H7 (cell line): Measurements from ENCODE around the gene PIK3CA. TPM values are rescaled to one million over a fixed set of nuclear protein-coding genes. Genes with fewer than 3 reads are reported as not detected.

Source experiments
- DNase-seq: peaks from one replicate; pipeline ENCODE4 v3.0.0; 2012
- H3K27me3 ChIP-seq: 2 replicates; pipeline ENCODE4 v1.6.0; 2011; ENCODE audit warnings: mild to moderate bottlenecking, low read length; ENCODE audit not compliant: control insufficient read depth, insufficient read depth
- H3K36me3 ChIP-seq: replicated peaks from 2 replicates; pipeline ENCODE4 v1.5.1; 2011; ENCODE audit warnings: low read length; ENCODE audit not compliant: control insufficient read depth, insufficient read depth
- H3K4me3 ChIP-seq: 2 replicates; pipeline ENCODE4 v1.5.1; 2011; ENCODE audit warnings: low read depth, mild to moderate bottlenecking, control low read depth, low read length, moderate library complexity; ENCODE audit not compliant: insufficient read depth
- total RNA-seq: library from RNA; depleted of rRNA; stranded (reverse); fragments of >200 nt; shearing (Covaris generic); gene quantifications from 2 replicates; pipeline ENCODE4 v1.2.3, GENCODE V29; 2014

The PIK3CA gene
- total RNA-seq, 1 experiment from 2014 or later, result 10.7 TPM

DNA sequence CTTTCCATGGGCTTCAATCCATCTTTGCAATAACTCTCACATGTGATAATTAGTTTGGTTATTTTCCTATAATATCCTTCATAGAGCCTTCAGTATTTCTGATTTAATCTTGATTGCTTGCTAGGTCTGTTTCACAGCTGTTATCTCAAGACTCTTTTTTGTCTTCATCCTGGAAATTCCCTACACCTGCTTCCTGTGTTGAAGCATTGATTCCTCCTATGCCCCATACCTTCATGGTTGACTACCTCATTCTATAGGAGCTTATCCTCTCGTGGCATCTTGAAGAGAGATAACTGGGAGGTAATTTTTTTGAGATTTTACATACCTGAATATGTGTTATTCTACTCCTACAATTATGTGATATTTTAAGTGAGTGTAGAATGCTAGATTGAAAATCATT, 26.7 kb downstream of the PIK3CA start:
- Histone ChIP-seq H3K27me3 (no peaks in the 10 kb centered on the region), H3K4me3 (no peak overlapping the region), H3K36me3 (no peaks in the 10 kb centered on the region)
- no peak for DNase-seq

DNA sequence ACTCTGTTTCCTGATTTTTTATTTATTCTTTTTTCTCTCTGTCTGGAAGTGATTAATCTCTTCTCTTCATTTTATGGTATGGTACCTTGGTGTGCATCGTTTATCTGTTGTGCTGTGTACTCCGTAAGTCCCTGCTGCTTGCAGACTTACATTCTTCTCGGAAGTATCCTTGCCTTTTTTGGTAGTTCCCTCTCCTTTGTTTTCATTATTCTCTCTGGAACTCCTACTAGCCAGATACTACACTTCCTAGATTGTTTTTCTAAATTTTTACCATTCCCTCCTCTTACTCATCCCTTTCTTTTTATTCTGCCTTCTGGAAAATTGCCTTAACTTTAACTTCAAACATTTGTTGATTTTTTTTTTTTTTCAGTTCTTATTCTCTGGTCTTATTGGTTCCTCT, 27.2 kb downstream of the PIK3CA start:
- no peaks in the 10 kb centered on the region for H3K27me3 ChIP-seq
- no peak for DNase-seq
- no peak overlapping the region for H3K4me3 ChIP-seq
- no peaks in the 10 kb centered on the region for H3K36me3 ChIP-seq

DNA sequence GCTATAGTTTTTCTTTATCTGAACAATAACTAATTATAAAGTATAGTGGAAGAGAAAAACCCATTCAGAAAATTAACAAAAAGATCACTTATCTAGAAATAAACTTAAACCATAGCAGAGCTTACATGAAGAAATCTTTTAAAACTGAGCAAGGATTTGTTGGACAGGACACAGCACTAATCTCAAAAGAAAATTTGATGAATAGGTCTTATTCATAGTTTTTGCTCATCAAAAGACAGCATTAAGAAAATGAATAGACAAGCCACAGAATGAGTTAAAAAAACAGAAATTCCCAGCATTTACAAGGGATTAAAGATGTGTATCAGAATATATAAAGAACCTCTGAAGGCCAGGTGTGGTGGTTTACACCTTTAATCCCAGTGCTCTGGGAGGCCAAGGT, 29.5 kb downstream of the PIK3CA start:
- no peak for DNase-seq
- Histone ChIP-seq H3K27me3 (no peaks in the 10 kb centered on the region), H3K36me3 (no peaks in the 10 kb centered on the region), H3K4me3 (no peak overlapping the region)

- Histone ChIP-seq H3K4me3 (no peak overlapping the region), H3K36me3 (no peaks in the 10 kb centered on the region), H3K27me3 (no peaks in the 10 kb centered on the region)
- DNase-seq, result no peak
These were observed 31.1 kb downstream of the PIK3CA start for GRCh38 chr3:179179256-179179655.

DNA sequence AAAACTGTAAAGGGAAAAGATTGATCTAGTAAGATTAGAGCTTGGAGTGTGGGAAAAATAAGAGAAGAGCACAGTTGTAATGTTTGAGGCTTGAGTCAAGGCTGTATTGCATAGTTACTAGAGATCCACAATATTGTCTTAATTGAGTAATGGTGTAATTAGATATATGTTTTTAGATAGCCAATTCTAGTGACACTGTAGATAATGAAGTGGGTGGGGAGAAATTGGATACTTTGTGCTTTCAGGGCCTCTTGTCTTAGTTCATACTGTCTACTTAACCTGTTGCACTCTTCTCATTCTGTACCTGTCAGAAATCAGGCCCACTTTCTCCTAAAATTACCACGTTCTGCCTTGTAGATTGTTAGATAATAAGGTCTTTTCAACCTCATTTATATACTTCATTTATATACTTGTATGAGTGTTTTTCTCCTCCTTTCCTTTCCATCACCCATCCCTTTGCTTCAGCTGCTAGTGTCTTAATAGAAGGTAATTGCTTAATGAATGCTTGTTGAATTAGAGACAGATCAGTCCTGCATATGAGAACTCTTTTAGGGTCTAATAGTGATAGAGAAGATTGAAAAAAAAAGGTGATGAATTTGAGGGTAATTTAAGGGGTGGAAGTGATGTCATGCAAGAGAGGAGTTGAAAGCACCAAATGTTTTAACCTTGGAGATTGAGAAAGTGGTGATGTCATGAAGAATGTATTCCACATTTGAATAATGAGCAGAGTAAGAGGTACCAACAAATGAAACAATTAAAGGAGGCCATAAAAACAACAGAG, 32.0 kb downstream of the PIK3CA start:
- H3K4me3 ChIP-seq, result no peak overlapping the region
- H3K36me3 ChIP-seq, result no peaks in the 10 kb centered on the region
- no peak for DNase-seq
- H3K27me3 ChIP-seq, result no peaks in the 10 kb centered on the region

DNA sequence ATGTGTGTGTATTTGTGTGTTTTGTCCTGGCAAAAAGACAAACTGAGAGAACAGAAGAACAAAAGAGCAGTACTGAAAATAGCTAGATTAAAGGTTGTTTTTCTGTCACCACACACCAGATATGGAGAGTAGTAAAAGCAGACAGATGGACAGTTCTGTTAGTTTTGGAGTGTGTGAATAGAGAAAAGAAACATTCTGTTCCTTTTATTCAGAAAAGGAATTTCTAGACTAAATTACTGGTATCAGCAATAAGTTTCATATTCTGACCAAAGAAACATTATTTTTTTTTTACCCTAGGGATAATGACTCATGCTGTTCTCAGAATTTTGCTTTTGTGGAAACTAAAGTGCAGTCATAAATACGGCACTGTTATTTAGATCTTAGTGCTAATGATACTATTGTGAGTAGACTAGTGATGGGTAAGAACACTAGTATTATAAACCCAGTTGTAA, 32.9 kb downstream of the PIK3CA start:
- no peak for DNase-seq
- H3K27me3 ChIP-seq, result no peaks in the 10 kb centered on the region
- H3K4me3 ChIP-seq, result no peak overlapping the region
- H3K36me3 ChIP-seq, result no peaks in the 10 kb centered on the region

DNA sequence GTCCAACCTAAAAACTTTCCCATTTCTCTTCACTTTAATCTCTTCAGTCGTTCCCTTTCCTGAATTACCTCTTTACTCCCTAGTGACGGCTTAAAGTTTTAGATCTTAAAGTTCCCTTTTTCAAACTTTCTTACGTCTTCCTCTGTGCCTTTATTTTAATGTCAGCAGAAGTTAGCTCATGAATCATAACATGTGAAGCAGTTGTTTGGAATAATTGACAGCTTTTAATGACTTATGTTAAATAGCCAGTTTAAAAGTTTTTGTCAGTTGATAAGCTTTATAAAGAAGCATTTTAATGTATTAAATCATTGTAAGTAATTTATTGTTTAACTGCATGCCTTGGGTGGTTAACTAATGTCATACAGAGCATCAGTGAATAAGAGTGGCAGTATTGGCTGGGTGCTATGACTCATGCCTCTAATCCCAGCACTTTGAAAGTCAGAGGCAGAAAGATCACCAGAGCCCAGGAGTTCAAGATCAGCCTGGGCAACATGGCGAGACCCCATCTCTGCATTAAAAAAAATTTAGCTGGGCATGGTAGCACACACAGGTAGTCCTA, 33.9 kb downstream of the PIK3CA start:
- DNase-seq, result no peak
- Histone ChIP-seq H3K36me3 (no peaks in the 10 kb centered on the region), H3K27me3 (no peaks in the 10 kb centered on the region), H3K4me3 (no peak overlapping the region)

DNA sequence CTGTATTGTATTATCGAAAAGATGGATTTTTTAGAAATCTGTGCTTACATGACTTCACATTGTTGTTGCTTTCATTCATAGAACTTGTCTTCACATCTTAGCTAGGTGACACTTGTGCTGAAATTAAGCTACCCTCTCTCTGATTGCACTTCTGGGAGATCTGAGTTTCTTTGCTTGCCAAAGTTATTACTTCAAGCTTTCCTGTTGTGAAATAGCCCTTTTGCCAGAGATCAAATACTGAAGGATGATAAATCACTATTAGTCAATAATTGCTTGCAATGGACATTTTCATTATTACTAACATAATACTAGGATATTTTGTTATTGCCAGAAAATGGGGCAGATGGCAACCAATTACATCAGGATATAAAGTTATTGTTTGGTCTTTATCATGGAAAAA, 34.7 kb downstream of the PIK3CA start:
- Histone ChIP-seq H3K4me3 (no peak overlapping the region), H3K27me3 (no peaks in the 10 kb centered on the region), H3K36me3 (no peaks in the 10 kb centered on the region)
- no peak for DNase-seq

- H3K36me3 ChIP-seq, result no peaks in the 10 kb centered on the region
- no peaks in the 10 kb centered on the region for H3K27me3 ChIP-seq
- DNase-seq, result no peak
- no peak overlapping the region for H3K4me3 ChIP-seq
These were observed 36.7 kb downstream of the PIK3CA start for GRCh38 chr3:179184826-179185225.

GRCh38 chr3:179186426-179186825, 38.3 kb downstream of the PIK3CA start:
- Histone ChIP-seq H3K36me3 (no peaks in the 10 kb centered on the region), H3K27me3 (no peaks in the 10 kb centered on the region), H3K4me3 (no peak overlapping the region)
- DNase-seq, result no peak

GRCh38 chr3:179189759-179190158, 41.6 kb downstream of the PIK3CA start:
- no peaks in the 10 kb centered on the region for H3K27me3 ChIP-seq
- no peak for DNase-seq
- H3K4me3 ChIP-seq, result no peak overlapping the region
- no peaks in the 10 kb centered on the region for H3K36me3 ChIP-seq

- no peaks in the 10 kb centered on the region for H3K36me3 ChIP-seq
These were observed 42.4 kb downstream of the PIK3CA start for GRCh38 chr3:179190581-179190980.

DNA sequence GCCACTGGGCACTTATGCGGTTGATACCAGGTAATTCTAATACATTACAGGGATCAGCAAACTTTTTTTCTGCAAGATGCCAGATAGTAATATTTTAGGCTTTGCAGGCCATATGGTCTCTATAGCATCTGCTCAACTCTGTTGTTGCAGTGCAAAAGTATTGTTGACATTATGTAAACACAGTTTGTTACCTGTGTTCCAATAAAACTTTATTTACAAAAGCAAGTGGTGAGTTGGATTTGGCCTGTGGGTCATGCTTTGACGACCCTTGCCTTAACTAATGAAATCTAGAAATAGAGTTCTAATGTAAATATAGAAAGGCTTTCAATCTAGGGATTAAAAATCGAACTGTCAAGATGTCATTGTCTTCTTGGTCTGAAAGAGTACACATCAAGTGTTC, 44.4 kb downstream of the PIK3CA start:
- DNase-seq, result no peak
- Histone ChIP-seq H3K36me3 (no peaks in the 10 kb centered on the region), H3K27me3 (no peaks in the 10 kb centered on the region), H3K4me3 (no peak overlapping the region)

More at GRCh38 chr3:179190581-179190980, 42.4 kb downstream of the PIK3CA start:
- Histone ChIP-seq H3K4me3 (no peak overlapping the region), H3K27me3 (no peaks in the 10 kb centered on the region)
- no peak for DNase-seq

GRCh38 chr3:179194931-179195330, 46.8 kb downstream of the PIK3CA start:
- Histone ChIP-seq H3K27me3 (no peaks in the 10 kb centered on the region), H3K4me3 (no peak overlapping the region), H3K36me3 (no peaks in the 10 kb centered on the region; the same call in 1 of the 2 replicates)
- peak; percentile 22 for DNase-seq

GRCh38 chr3:179196098-179196497, 47.9 kb downstream of the PIK3CA start:
- H3K36me3 ChIP-seq, result no peaks in the 10 kb centered on the region; the same call in 1 of the 2 replicates
- no peaks in the 10 kb centered on the region for H3K27me3 ChIP-seq
- DNase-seq, result no peak
- H3K4me3 ChIP-seq, result no peak overlapping the region
